HEK293 (cell line): ENCODE results near the gene ALPK3.

Experiments used
- KLF16 ChIP-seq: fragments of 450-650 bp; formaldehyde crosslinking; IDR thresholded peaks from 2 replicates; pipeline ENCODE4 v1.5.1; 2017; ENCODE audit warnings: missing biosample characterization, missing genetic modification characterization
- YY1 ChIP-seq: fragments of 450-650 bp; formaldehyde crosslinking; IDR thresholded peaks from 2 replicates; pipeline ENCODE4 v1.5.1; 2018; ENCODE audit warnings: missing biosample characterization, missing genetic modification characterization

GRCh38 chr15:84833447-84834228, 16.5 kb downstream of the ALPK3 start:
- TF ChIP-seq KLF16 (tag by site-specific recombination) (no peak), YY1 (tag by site-specific recombination) (no peak)
